HS-27A (cell line): ENCODE measurements around the gene NTNG2.
"Not testable (repeated sequence)": the region's sequence is repeated elsewhere in the genome, so short reads cannot be mapped to it uniquely, and the experiment has no call there.

Source experiments
- DNase-seq: peaks from one replicate; pipeline ENCODE4 v3.0.0-alpha.2; 2012; ENCODE audit warnings: low read depth, missing footprints

Gene NTNG2

DNA sequence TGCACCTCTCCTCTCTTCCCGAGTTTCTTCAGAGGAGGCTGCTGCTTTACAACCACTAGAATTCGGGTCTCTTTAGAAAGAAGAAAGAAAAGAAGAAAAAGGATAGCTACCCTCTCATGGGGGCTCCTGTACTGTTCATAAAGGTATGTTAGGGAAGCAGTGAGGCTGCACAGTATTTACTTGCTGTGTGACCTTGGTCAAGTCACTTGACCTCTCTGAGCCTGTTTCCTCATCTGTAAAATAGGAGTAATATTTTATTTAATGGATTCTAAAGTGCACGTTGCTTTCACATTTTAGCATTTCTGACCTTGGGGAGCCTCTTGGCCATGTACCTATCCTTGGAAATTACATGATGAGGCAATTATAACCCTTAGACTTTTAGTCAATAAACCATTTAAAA lies 104.2 kb downstream of the NTNG2 start:
- DNase-seq, result no peak

DNA sequence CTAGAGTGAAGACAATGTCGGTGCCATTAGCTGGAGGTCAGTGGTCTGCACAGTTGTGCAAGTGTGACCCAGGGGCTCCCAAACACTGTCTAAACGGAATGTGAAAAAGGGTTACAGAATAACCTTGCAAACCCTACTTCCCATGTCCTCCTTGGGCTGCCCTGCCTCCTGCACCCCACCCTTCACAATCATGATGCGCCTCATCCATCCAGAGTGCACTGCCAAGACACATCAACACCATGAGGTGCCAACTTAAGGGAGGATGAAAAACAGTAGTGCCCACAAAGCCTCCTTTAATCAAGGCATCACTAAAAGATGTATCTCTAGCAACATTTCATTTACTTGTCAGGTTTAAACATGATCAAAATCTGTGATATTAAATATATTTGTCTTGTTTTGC lies 105.8 kb downstream of the NTNG2 start:
- no peak for DNase-seq

DNA sequence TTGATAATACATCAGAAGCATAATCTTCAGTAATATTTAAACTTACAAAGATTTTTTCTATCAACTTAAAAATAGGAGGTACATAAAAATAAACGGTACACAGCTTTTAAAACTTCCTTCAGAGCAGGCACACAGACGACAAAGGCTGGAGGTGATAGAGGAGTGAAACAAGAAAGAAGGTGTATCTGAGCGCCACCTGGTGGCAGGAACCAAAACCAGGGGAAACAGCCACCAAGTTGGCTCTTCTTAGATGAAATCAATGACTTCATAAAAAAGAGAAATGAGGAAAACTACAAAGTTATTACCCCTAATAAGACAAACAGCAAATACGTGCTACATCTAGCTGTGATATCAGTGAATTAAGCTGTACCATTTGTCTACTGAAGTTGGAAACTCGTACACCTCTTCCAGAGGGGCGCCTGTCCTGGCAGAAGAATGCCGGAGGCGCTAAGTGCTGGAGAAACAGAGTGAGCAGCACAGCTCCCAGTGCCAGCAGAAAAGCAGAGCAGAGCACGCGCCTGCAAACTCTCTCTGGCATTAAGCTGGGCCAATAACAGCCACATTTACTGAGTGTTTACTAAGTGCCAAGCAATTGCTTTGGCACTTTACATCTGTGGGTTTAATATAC lies 107.0 kb downstream of the NTNG2 start:
- peak; percentile 11 for DNase-seq

- DNase-seq, result not testable (repeated sequence)
These were observed 108.1 kb downstream of the NTNG2 start for GRCh38 chr9:132269704-132270516.

- DNase-seq, result no peak
These were observed 113.0 kb downstream of the NTNG2 start for GRCh38 chr9:132274861-132275260.

DNA sequence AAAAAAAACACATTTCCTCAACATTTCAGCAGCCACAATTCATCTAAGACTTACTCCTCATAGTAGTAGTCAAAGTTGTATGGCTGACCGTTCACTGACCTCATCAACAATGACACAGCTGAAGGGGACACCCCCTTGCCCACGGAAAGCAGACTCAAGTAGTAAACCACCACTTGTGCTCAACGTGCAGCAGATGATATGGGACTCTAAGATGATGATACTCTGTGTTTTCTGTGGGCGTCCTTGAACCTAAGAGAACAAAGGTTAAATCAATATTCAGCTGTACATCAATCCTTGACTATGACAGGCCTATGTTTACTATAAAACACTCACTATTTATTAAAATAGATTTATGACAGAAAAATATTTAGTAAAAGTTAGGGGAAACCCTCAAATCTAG lies 121.3 kb downstream of the NTNG2 start:
- DNase-seq, result no peak

GRCh38 chr9:132283863-132284262 lies 122.0 kb downstream of the NTNG2 start:
- DNase-seq, result no peak

DNA sequence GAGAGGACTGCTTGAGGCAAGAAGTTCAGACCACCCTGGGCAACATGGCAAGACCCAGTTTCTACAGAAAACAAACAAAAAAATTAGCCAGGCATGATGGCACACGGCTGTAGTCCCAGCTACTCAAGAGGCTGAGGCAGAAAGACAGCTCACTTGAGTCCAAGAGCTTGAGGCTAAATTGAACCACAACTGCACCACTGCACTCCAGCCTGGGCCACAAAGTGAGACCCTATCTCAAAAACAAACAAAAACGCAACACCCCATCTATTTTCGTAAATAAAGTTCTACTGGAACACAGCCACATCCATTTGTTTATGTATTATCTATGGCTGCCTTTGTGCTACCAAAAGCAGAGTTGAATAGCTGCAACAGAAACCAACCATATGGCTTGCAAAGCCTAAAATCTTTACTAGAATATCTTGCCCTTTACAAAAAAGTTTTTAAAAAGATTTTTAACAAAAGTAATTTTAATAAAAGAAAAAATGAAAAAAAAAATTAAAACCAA lies 125.5 kb downstream of the NTNG2 start:
- no peak for DNase-seq

GRCh38 chr9:132288361-132288760 lies 126.5 kb downstream of the NTNG2 start:
- no peak for DNase-seq

- no peak for DNase-seq
These were observed 127.1 kb downstream of the NTNG2 start for GRCh38 chr9:132288966-132289365.

GRCh38 chr9:132293145-132293721 lies 131.4 kb downstream of the NTNG2 start:
- DNase-seq, result no peak
